ENCODE results near the gene AGAP5.
"Not testable (repeated sequence)": the region's sequence is repeated elsewhere in the genome, so short reads cannot be mapped to it uniquely, and the experiment has no call there.

The AGAP5 gene

GRCh38 chr10:73703924-73704323 lies 6.0 kb upstream of the AGAP5 start:
- not testable (repeated sequence) for H3K27ac ChIP-seq; H3K4me3 ChIP-seq (IDR thresholded peaks at IDR 0.05; ENCODE audit: insufficient read depth, low read depth, low read length); H3K4me2 ChIP-seq; H4K20me1 ChIP-seq (ENCODE audit: insufficient read depth); H3K27me3 ChIP-seq (ENCODE audit: insufficient read depth, low read depth); H2AFZ ChIP-seq (ENCODE audit: low read depth); H3K9ac ChIP-seq; H3K79me2 ChIP-seq (ENCODE audit: insufficient read depth, low read depth); H3K36me3 ChIP-seq (ENCODE audit: insufficient read depth); H3K4me1 ChIP-seq (ENCODE audit: low read depth, poor library complexity, severe bottlenecking)

- H3K36me3 ChIP-seq (ENCODE audit: insufficient read depth); H2AFZ ChIP-seq (ENCODE audit: low read depth); H3K4me1 ChIP-seq (ENCODE audit: low read depth, poor library complexity, severe bottlenecking); H3K79me2 ChIP-seq (ENCODE audit: insufficient read depth, low read depth); H3K4me2 ChIP-seq; H3K27ac ChIP-seq; H3K4me3 ChIP-seq (IDR thresholded peaks at IDR 0.05; ENCODE audit: insufficient read depth, low read depth, low read length); H3K27me3 ChIP-seq (ENCODE audit: insufficient read depth, low read depth); H3K9ac ChIP-seq; H4K20me1 ChIP-seq (ENCODE audit: insufficient read depth): not testable (repeated sequence)
These were observed 910 bp upstream of the AGAP5 start for GRCh38 chr10:73698819-73699218.

GRCh38 chr10:73695302-73695701 lies 2.6 kb downstream of the AGAP5 start:
- not testable (repeated sequence) for H2AFZ ChIP-seq (ENCODE audit: low read depth)

GRCh38 chr10:73690755-73691154 lies 7.2 kb downstream of the AGAP5 start:
- H3K4me3 ChIP-seq (IDR thresholded peaks at IDR 0.05; ENCODE audit: insufficient read depth, low read depth, low read length); H2AFZ ChIP-seq (ENCODE audit: low read depth); H3K4me2 ChIP-seq; H3K27ac ChIP-seq; H3K79me2 ChIP-seq (ENCODE audit: insufficient read depth, low read depth); H3K9ac ChIP-seq; H3K36me3 ChIP-seq (ENCODE audit: insufficient read depth); H4K20me1 ChIP-seq (ENCODE audit: insufficient read depth); H3K27me3 ChIP-seq (ENCODE audit: insufficient read depth, low read depth); H3K4me1 ChIP-seq (ENCODE audit: low read depth, poor library complexity, severe bottlenecking): not testable (repeated sequence)

More at GRCh38 chr10:73695302-73695701, 2.6 kb downstream of the AGAP5 start:
- not testable (repeated sequence) for H3K4me1 ChIP-seq (ENCODE audit: low read depth, poor library complexity, severe bottlenecking); H3K4me2 ChIP-seq; H3K4me3 ChIP-seq (IDR thresholded peaks at IDR 0.05; ENCODE audit: insufficient read depth, low read depth, low read length); H3K79me2 ChIP-seq (ENCODE audit: insufficient read depth, low read depth); H3K36me3 ChIP-seq (ENCODE audit: insufficient read depth); H3K27ac ChIP-seq; H4K20me1 ChIP-seq (ENCODE audit: insufficient read depth); H3K9ac ChIP-seq; H3K27me3 ChIP-seq (ENCODE audit: insufficient read depth, low read depth)

GRCh38 chr10:73689596-73689995 lies 8.3 kb downstream of the AGAP5 start:
- not testable (repeated sequence) for H3K36me3 ChIP-seq (ENCODE audit: insufficient read depth); H3K27ac ChIP-seq; H4K20me1 ChIP-seq (ENCODE audit: insufficient read depth); H3K4me2 ChIP-seq; H3K27me3 ChIP-seq (ENCODE audit: insufficient read depth, low read depth); H3K4me3 ChIP-seq (IDR thresholded peaks at IDR 0.05; ENCODE audit: insufficient read depth, low read depth, low read length); H3K9ac ChIP-seq; H3K79me2 ChIP-seq (ENCODE audit: insufficient read depth, low read depth); H2AFZ ChIP-seq (ENCODE audit: low read depth); H3K4me1 ChIP-seq (ENCODE audit: low read depth, poor library complexity, severe bottlenecking)

- H2AFZ ChIP-seq (ENCODE audit: low read depth); H3K4me2 ChIP-seq; H3K9ac ChIP-seq; H3K79me2 ChIP-seq (ENCODE audit: insufficient read depth, low read depth); H3K27me3 ChIP-seq (ENCODE audit: insufficient read depth, low read depth); H3K4me3 ChIP-seq (IDR thresholded peaks at IDR 0.05; ENCODE audit: insufficient read depth, low read depth, low read length); H3K4me1 ChIP-seq (ENCODE audit: low read depth, poor library complexity, severe bottlenecking); H4K20me1 ChIP-seq (ENCODE audit: insufficient read depth); H3K36me3 ChIP-seq (ENCODE audit: insufficient read depth); H3K27ac ChIP-seq: not testable (repeated sequence)
These were observed 10.3 kb downstream of the AGAP5 start for GRCh38 chr10:73687641-73688040.

- not testable (repeated sequence) for H3K27me3 ChIP-seq (ENCODE audit: insufficient read depth, low read depth); H4K20me1 ChIP-seq (ENCODE audit: insufficient read depth); H3K4me1 ChIP-seq (ENCODE audit: low read depth, poor library complexity, severe bottlenecking); H3K36me3 ChIP-seq (ENCODE audit: insufficient read depth); H3K79me2 ChIP-seq (ENCODE audit: insufficient read depth, low read depth); H3K4me3 ChIP-seq (IDR thresholded peaks at IDR 0.05; ENCODE audit: insufficient read depth, low read depth, low read length); H3K27ac ChIP-seq; H2AFZ ChIP-seq (ENCODE audit: low read depth); H3K4me2 ChIP-seq; H3K9ac ChIP-seq
These were observed 23.4 kb downstream of the AGAP5 start for GRCh38 chr10:73674546-73674945.

- H3K4me3 ChIP-seq (IDR thresholded peaks at IDR 0.05; ENCODE audit: insufficient read depth, low read depth, low read length); H3K27me3 ChIP-seq (ENCODE audit: insufficient read depth, low read depth); H4K20me1 ChIP-seq (ENCODE audit: insufficient read depth); H3K36me3 ChIP-seq (ENCODE audit: insufficient read depth); H2AFZ ChIP-seq (ENCODE audit: low read depth); H3K9ac ChIP-seq; H3K27ac ChIP-seq; H3K79me2 ChIP-seq (ENCODE audit: insufficient read depth, low read depth); H3K4me1 ChIP-seq (ENCODE audit: low read depth, poor library complexity, severe bottlenecking); H3K4me2 ChIP-seq: not testable (repeated sequence)
These were observed 29.5 kb downstream of the AGAP5 start for GRCh38 chr10:73668378-73668777.

- H3K4me1 ChIP-seq (ENCODE audit: low read depth, poor library complexity, severe bottlenecking); H3K4me3 ChIP-seq (IDR thresholded peaks at IDR 0.05; ENCODE audit: insufficient read depth, low read depth, low read length); H3K9ac ChIP-seq; H3K36me3 ChIP-seq (ENCODE audit: insufficient read depth); H3K4me2 ChIP-seq; H3K27me3 ChIP-seq (ENCODE audit: insufficient read depth, low read depth); H3K27ac ChIP-seq; H3K79me2 ChIP-seq (ENCODE audit: insufficient read depth, low read depth); H4K20me1 ChIP-seq (ENCODE audit: insufficient read depth); H2AFZ ChIP-seq (ENCODE audit: low read depth): not testable (repeated sequence)
These were observed 31.6 kb downstream of the AGAP5 start for GRCh38 chr10:73666153-73666809.

GRCh38 chr10:73665581-73665980 lies 32.3 kb downstream of the AGAP5 start:
- not testable (repeated sequence) for H3K27ac ChIP-seq; H3K4me2 ChIP-seq; H4K20me1 ChIP-seq (ENCODE audit: insufficient read depth); H3K9ac ChIP-seq; H3K4me3 ChIP-seq (IDR thresholded peaks at IDR 0.05; ENCODE audit: insufficient read depth, low read depth, low read length); H2AFZ ChIP-seq (ENCODE audit: low read depth); H3K79me2 ChIP-seq (ENCODE audit: insufficient read depth, low read depth); H3K27me3 ChIP-seq (ENCODE audit: insufficient read depth, low read depth); H3K4me1 ChIP-seq (ENCODE audit: low read depth, poor library complexity, severe bottlenecking); H3K36me3 ChIP-seq (ENCODE audit: insufficient read depth)

All from KMS-11 (cell line).